GM23338 (cell line): ENCODE results near the gene NLGN1. TPM values are rescaled to one million over a fixed set of nuclear protein-coding genes. Genes with fewer than 3 reads are reported as not detected.

Experiments
- ATAC-seq: fragments of 200-7000 bp; cut with Tn5 transposase; 3 replicates; pipeline ENCODE4 v1.9.1; 2020
- DNase-seq: peaks from one replicate; pipeline ENCODE4 v3.0.0-alpha.2; 2015; ENCODE audit warnings: low spot score
- H2AFZ ChIP-seq: fragments of 200-600 bp; sonication (generic); 2 replicates; pipeline ENCODE4 v1.8.0; 2016; ENCODE audit warnings: antibody characterized with exemption, mild to moderate bottlenecking, moderate library complexity
- H3F3A ChIP-seq: fragments of 200-600 bp; sonication (generic); replicated peaks from 2 replicates; pipeline ENCODE4 v1.8.0; 2017; ENCODE audit warnings: antibody characterized with exemption, mixed run types, low read depth
- H3K27ac ChIP-seq: fragments of 200-600 bp; sonication (generic); 2 replicates; pipeline ENCODE4 v1.6.1; 2016; ENCODE audit warnings: low read depth
- H3K27me3 ChIP-seq: fragments of 200-600 bp; sonication (generic); 2 replicates; pipeline ENCODE4 v1.8.0; 2016; ENCODE audit warnings: mild to moderate bottlenecking, mixed run types, moderate library complexity; ENCODE audit not compliant: insufficient read depth
- H3K36me3 ChIP-seq: fragments of 200-600 bp; sonication (generic); 2 replicates; pipeline ENCODE4 v1.8.0; 2016; ENCODE audit warnings: mild to moderate bottlenecking; ENCODE audit not compliant: insufficient read depth
- H3K4me1 ChIP-seq: fragments of 200-600 bp; sonication (generic); 2 replicates; pipeline ENCODE4 v1.8.0; 2016; ENCODE audit warnings: mild to moderate bottlenecking, moderate library complexity; ENCODE audit not compliant: insufficient read depth
- H3K4me2 ChIP-seq: fragments of 200-600 bp; sonication (generic); 2 replicates; pipeline ENCODE4 v1.7.1; 2017; ENCODE audit warnings: mixed run types
- H3K4me3 ChIP-seq: fragments of 200-600 bp; sonication (generic); 2 replicates; pipeline ENCODE4 v1.6.1; 2016; ENCODE audit warnings: mixed run types
- H3K79me2 ChIP-seq: fragments of 200-600 bp; sonication (generic); replicated peaks from 2 replicates; pipeline ENCODE4 v1.8.0; 2017; ENCODE audit warnings: mild to moderate bottlenecking; ENCODE audit not compliant: insufficient read depth
- H3K9me2 ChIP-seq: fragments of 200-600 bp; sonication (generic); 2 replicates; pipeline ENCODE4 v1.8.0; 2017; ENCODE audit not compliant: insufficient read depth
- H4K20me1 ChIP-seq: fragments of 200-600 bp; sonication (generic); replicated peaks from 2 replicates; pipeline ENCODE4 v1.8.0; 2017; ENCODE audit warnings: mild to moderate bottlenecking; ENCODE audit not compliant: insufficient read depth
- H3K27ac Mint-ChIP-seq: 2 replicates; pipeline ENCODE4 v1.8.0; 2020; ENCODE audit warnings: inconsistent platforms, mild to moderate bottlenecking, moderate library complexity, mixed read lengths
- H3K27me3 Mint-ChIP-seq: 3 replicates; pipeline ENCODE4 v1.8.0; 2022; ENCODE audit warnings: low read depth, mild to moderate bottlenecking, moderate library complexity, mixed read lengths, inconsistent platforms; ENCODE audit not compliant: insufficient read depth, poor library complexity
- H3K36me3 Mint-ChIP-seq: 3 replicates; pipeline ENCODE4 v1.8.0; 2021; ENCODE audit warnings: low read depth, mild to moderate bottlenecking, inconsistent platforms, moderate library complexity, mixed read lengths
- H3K4me1 Mint-ChIP-seq: 3 replicates; pipeline ENCODE4 v1.8.0; 2020; ENCODE audit warnings: mild to moderate bottlenecking, inconsistent platforms, mixed read lengths
- H3K4me3 Mint-ChIP-seq: 3 replicates; pipeline ENCODE4 v1.8.0; 2021; ENCODE audit warnings: moderate library complexity, mild to moderate bottlenecking, inconsistent platforms, mixed read lengths
- H3K9me3 Mint-ChIP-seq: 3 replicates; pipeline ENCODE4 v1.8.0; 2020; ENCODE audit warnings: moderate library complexity, mild to moderate bottlenecking, inconsistent platforms, mixed read lengths
- CREB1 ChIP-seq: fragments of 250-450 bp; sonication (Bioruptor Pico); IDR thresholded peaks from 2 replicates; pipeline ENCODE4 v1.5.0; 2020; ENCODE audit warnings: low read depth, mild to moderate bottlenecking, moderate library complexity
- JUNB ChIP-seq: IDR thresholded peaks from one replicate; pipeline ENCODE4 v1.6.1; 2016; ENCODE audit warnings: antibody characterized with exemption; ENCODE audit not compliant: unreplicated experiment
- POLR2AphosphoS5 ChIP-seq: IDR thresholded peaks from 2 replicates; pipeline ENCODE4 v1.6.1; 2016; ENCODE audit warnings: antibody characterized with exemption, low read depth
- ZNF114 ChIP-seq: fragments of 250-450 bp; sonication (Bioruptor Pico); IDR thresholded peaks from 2 replicates; pipeline ENCODE4 v1.5.0; 2020; ENCODE audit warnings: mild to moderate bottlenecking, moderate library complexity
- ZNF331 ChIP-seq: fragments of 250-450 bp; sonication (Bioruptor Pico); IDR thresholded peaks from 2 replicates; pipeline ENCODE4 v1.5.0; 2020; ENCODE audit warnings: low read depth, mild to moderate bottlenecking, moderate library complexity
- polyA plus RNA-seq: library from polyadenylated mRNA; unstranded; fragments of >200 nt; fragmentation: Nextera tagmentation; extraction: Ambion mirVana; gene quantifications from 2 replicates; pipeline ENCODE4 v1.2.1, GENCODE V29; 2016
- total RNA-seq: library from RNA; depleted of rRNA; stranded (reverse); fragments of >200 nt; shearing (Covaris generic); gene quantifications from 2 replicates; pipeline ENCODE4 v1.2.3, GENCODE V29; 2014
- TF ChIP-seq, protein P1 (sequence below): fragments of 250-450 bp; sonication (Bioruptor Pico); IDR thresholded peaks from 2 replicates; pipeline ENCODE4 v1.5.0; 2020; ENCODE audit warnings: mild to moderate bottlenecking, moderate library complexity
- TF ChIP-seq, protein P2 (sequence below), 2 experiments: fragments of 200-600 bp in 1 of 2; sonication (generic) in 1 of 2; conservative IDR thresholded peaks; 2 replicates each; pipeline versions ENCODE4 v1.5.1 to v1.6.1; 2016 to 2017; ENCODE audit warnings: antibody characterized with exemption in 2 of 2, low read depth in 2 of 2, mild to moderate bottlenecking in 2 of 2, moderate library complexity in 1 of 2

The NLGN1 gene
- total and polyA plus RNA-seq, 2 experiments from 2014 or later: 6.5 to 18.6 TPM

DNA sequence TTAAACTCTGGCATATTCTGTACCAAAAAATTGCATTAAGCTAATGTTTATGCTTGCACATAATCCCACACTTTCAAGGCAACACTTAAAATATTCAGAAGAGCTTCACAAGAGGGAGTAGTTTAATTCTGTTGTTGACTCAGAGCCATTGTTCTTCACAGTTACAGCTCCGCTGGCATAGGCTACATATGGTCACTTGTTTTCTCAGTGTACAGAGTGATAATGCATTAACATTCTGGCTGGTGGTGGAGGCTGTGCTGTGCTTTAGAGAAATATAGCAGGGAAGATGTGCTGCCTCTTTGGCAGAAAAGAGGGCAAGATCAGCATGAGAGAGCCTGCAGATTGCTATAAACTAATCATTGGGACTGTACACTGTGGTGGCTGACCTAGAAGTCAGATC, 13.3 kb downstream of the NLGN1 start (continued):
- TF ChIP-seq, protein P1, sequence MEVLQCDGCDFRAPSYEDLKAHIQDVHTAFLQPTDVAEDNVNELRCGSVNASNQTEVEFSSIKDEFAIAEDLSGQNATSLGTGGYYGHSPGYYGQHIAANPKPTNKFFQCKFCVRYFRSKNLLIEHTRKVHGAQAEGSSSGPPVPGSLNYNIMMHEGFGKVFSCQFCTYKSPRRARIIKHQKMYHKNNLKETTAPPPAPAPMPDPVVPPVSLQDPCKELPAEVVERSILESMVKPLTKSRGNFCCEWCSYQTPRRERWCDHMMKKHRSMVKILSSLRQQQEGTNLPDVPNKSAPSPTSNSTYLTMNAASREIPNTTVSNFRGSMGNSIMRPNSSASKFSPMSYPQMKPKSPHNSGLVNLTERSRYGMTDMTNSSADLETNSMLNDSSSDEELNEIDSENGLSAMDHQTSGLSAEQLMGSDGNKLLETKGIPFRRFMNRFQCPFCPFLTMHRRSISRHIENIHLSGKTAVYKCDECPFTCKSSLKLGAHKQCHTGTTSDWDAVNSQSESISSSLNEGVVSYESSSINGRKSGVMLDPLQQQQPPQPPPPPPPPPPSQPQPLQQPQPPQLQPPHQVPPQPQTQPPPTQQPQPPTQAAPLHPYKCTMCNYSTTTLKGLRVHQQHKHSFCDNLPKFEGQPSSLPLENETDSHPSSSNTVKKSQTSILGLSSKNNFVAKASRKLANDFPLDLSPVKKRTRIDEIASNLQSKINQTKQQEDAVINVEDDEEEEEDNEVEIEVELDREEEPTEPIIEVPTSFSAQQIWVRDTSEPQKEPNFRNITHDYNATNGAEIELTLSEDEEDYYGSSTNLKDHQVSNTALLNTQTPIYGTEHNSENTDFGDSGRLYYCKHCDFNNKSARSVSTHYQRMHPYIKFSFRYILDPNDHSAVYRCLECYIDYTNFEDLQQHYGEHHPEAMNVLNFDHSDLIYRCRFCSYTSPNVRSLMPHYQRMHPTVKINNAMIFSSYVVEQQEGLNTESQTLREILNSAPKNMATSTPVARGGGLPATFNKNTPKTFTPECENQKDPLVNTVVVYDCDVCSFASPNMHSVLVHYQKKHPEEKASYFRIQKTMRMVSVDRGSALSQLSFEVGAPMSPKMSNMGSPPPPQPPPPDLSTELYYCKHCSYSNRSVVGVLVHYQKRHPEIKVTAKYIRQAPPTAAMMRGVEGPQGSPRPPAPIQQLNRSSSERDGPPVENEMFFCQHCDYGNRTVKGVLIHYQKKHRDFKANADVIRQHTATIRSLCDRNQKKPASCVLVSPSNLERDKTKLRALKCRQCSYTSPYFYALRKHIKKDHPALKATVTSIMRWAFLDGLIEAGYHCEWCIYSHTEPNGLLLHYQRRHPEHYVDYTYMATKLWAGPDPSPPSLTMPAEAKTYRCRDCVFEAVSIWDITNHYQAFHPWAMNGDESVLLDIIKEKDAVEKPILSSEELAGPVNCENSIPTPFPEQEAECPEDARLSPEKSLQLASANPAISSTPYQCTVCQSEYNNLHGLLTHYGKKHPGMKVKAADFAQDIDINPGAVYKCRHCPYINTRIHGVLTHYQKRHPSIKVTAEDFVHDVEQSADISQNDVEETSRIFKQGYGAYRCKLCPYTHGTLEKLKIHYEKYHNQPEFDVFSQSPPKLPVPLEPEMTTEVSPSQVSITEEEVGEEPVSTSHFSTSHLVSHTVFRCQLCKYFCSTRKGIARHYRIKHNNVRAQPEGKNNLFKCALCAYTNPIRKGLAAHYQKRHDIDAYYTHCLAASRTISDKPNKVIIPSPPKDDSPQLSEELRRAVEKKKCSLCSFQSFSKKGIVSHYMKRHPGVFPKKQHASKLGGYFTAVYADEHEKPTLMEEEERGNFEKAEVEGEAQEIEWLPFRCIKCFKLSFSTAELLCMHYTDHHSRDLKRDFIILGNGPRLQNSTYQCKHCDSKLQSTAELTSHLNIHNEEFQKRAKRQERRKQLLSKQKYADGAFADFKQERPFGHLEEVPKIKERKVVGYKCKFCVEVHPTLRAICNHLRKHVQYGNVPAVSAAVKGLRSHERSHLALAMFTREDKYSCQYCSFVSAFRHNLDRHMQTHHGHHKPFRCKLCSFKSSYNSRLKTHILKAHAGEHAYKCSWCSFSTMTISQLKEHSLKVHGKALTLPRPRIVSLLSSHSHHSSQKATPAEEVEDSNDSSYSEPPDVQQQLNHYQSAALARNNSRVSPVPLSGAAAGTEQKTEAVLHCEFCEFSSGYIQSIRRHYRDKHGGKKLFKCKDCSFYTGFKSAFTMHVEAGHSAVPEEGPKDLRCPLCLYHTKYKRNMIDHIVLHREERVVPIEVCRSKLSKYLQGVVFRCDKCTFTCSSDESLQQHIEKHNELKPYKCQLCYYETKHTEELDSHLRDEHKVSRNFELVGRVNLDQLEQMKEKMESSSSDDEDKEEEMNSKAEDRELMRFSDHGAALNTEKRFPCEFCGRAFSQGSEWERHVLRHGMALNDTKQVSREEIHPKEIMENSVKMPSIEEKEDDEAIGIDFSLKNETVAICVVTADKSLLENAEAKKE (CRISPR knock-in tag): no peak
- TF ChIP-seq POLR2AphosphoS5 (no peak), ZNF114 (CRISPR knock-in tag) (no peak)
- TF ChIP-seq, protein P2, sequence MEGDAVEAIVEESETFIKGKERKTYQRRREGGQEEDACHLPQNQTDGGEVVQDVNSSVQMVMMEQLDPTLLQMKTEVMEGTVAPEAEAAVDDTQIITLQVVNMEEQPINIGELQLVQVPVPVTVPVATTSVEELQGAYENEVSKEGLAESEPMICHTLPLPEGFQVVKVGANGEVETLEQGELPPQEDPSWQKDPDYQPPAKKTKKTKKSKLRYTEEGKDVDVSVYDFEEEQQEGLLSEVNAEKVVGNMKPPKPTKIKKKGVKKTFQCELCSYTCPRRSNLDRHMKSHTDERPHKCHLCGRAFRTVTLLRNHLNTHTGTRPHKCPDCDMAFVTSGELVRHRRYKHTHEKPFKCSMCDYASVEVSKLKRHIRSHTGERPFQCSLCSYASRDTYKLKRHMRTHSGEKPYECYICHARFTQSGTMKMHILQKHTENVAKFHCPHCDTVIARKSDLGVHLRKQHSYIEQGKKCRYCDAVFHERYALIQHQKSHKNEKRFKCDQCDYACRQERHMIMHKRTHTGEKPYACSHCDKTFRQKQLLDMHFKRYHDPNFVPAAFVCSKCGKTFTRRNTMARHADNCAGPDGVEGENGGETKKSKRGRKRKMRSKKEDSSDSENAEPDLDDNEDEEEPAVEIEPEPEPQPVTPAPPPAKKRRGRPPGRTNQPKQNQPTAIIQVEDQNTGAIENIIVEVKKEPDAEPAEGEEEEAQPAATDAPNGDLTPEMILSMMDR (conservative IDR thresholded peaks at IDR 0.05; ENCODE audit: low read depth in 2 of 2): no peak

DNA sequence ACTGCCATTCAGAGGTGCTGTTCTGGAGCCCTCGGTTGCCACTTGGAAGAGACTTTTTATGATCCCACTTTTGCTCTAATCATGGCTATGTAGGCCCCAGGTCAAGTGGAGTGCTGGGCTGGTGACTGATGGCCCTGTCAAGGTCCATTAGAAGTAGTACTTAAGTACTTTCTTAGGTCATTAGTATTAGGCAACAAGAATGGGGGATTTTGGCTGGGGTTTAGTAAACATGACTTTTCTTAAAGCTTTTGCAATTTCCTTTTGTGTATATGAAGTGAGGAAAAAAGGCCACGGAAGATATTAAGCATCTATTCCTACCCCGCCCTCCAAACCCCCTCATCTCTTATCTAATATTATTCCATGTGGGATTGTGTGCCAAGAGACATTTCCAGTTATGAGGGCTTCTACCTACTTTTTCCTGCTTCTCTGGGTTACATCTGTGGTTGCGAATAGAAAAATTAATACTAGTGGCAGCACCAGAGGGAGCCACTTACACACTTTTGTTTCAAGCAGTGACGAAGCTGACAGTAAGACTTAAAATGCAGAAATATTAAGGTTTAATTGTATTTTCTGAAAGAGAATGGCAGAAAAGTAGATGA, 13.9 kb downstream of the NLGN1 start:
- H3K9me2 ChIP-seq: no peaks in the 10 kb centered on the region
- no peaks in the 10 kb centered on the region for H4K20me1 ChIP-seq
- H3K9me3 Mint-ChIP-seq: no peaks in the 10 kb centered on the region
- H3K4me2 ChIP-seq: peak overlapping the region; percentile 31; the same call in 1 of the 2 replicates
- no peaks in the 10 kb centered on the region for H3K36me3 ChIP-seq
- H3K4me1 Mint-ChIP-seq: peaks cover 37% of the 10 kb centered on the region
- no peak overlapping the region for H3K27ac ChIP-seq
- no peak overlapping the region for H2AFZ ChIP-seq
- H3K27me3 Mint-ChIP-seq: peaks cover 5% of the 10 kb centered on the region
- TF ChIP-seq, protein P2 (conservative IDR thresholded peaks at IDR 0.05; ENCODE audit: low read depth in 2 of 2): peak; percentile 57 to 58
- TF ChIP-seq JUNB: no peak
- no peak for TF ChIP-seq CREB1 (CRISPR knock-in tag)
- no peak for TF ChIP-seq ZNF331
- H3K79me2 ChIP-seq: no peaks in the 10 kb centered on the region
- ATAC-seq: peak; percentile 48
- peak; percentile 37 for DNase-seq
- no peak overlapping the region for H3K4me3 Mint-ChIP-seq
- no peaks in the 10 kb centered on the region for H3K27me3 ChIP-seq
- no peaks in the 10 kb centered on the region for H3F3A ChIP-seq
- H3K4me1 ChIP-seq: peaks cover 44% of the 10 kb centered on the region
- H3K27ac Mint-ChIP-seq: peak overlapping the region; percentile 21; the same call in 1 of the 2 replicates
- no peak overlapping the region for H3K4me3 ChIP-seq
- no peaks in the 10 kb centered on the region for H3K36me3 Mint-ChIP-seq
